Calu3 (cell line): Measurements from ENCODE around the gene INCENP. TPM values are rescaled to one million over a fixed set of nuclear protein-coding genes. Genes with fewer than 3 reads are reported as not detected.
"Not testable (repeated sequence)": the region's sequence is repeated elsewhere in the genome, so short reads cannot be mapped to it uniquely, and the experiment has no call there.

Source experiments
- BruUV-seq: library from RNA; stranded (reverse); fragments of 400-500 nt; replicated peaks from 2 replicates; lab custom pipeline; 2021; lab: Mats Ljungman, UMichigan
- CTCF ChIA-PET: fragments of 300-600 bp; sonication (Branson Sonifier 250); formaldehyde crosslinking; loops from one replicate; lab custom pipeline; 2022; ENCODE audit warnings: antibody characterized with exemption; lab: Charles Lee
- DNase-seq: peaks from one replicate; pipeline ENCODE4 v3.0.0; 2022
- H3K27ac Mint-ChIP-seq: one replicate; pipeline ENCODE4 v1.8.0; 2022; ENCODE audit warnings: mixed read lengths; ENCODE audit not compliant: unreplicated experiment
- H3K27me3 Mint-ChIP-seq: one replicate; pipeline ENCODE4 v1.8.0; 2022; ENCODE audit warnings: mixed read lengths; ENCODE audit not compliant: unreplicated experiment
- H3K36me3 Mint-ChIP-seq: one replicate; pipeline ENCODE4 v1.8.0; 2022; ENCODE audit warnings: mild to moderate bottlenecking, moderate library complexity, mixed read lengths; ENCODE audit not compliant: insufficient read depth, unreplicated experiment
- H3K4me1 Mint-ChIP-seq: one replicate; pipeline ENCODE4 v1.8.0; 2022; ENCODE audit warnings: mild to moderate bottlenecking, low read depth, mixed read lengths; ENCODE audit not compliant: unreplicated experiment
- H3K4me3 Mint-ChIP-seq: one replicate; pipeline ENCODE4 v1.8.0; 2022; ENCODE audit warnings: mild to moderate bottlenecking, low read depth, moderate library complexity, mixed read lengths; ENCODE audit not compliant: unreplicated experiment
- H3K9me3 Mint-ChIP-seq: one replicate; pipeline ENCODE4 v1.8.0; 2022; ENCODE audit warnings: low read depth, mixed read lengths; ENCODE audit not compliant: unreplicated experiment
- CTCF ChIP-seq: fragments of 200-600 bp; IDR thresholded peaks from one replicate; pipeline ENCODE4 v1.8.0; 2022; ENCODE audit warnings: antibody characterized with exemption; ENCODE audit not compliant: unreplicated experiment
- intact Hi-C: fragments of 100-400 bp; cut with micrococcal nuclease; formaldehyde crosslinking; loops from one replicate; pipeline ENCODE4 v1.10.0; 2022; ENCODE audit not compliant: unreplicated experiment
- total RNA-seq: library from RNA; stranded (reverse); gene quantifications from 2 replicates; pipeline ENCODE4 v1.2.3, GENCODE V29; 2022

Gene INCENP
- total RNA-seq, 1 experiment from 2014 or later, result 115 TPM

- no peaks in the 10 kb centered on the region for H3K9me3 Mint-ChIP-seq
- H3K36me3 Mint-ChIP-seq, result no peaks in the 10 kb centered on the region
- no peaks in the 10 kb centered on the region for H3K27me3 Mint-ChIP-seq
- no peak overlapping the region for H3K4me3 Mint-ChIP-seq
- no TSS peak for BruUV-seq
- no peak for DNase-seq
- H3K4me1 Mint-ChIP-seq, result no peaks in the 10 kb centered on the region
- no peak overlapping the region for H3K27ac Mint-ChIP-seq
- TF ChIP-seq CTCF, result no peak
- intact Hi-C loops, result loop anchor here (1.0 kb wide), 2 partner anchors 183 to 211 kb away; no protein-coding TSS in a partner anchor
- CTCF ChIA-PET, result interaction anchor here (0.6 to 2.7 kb wide), 19 partner anchors 8 to 291 kb away, joined by 3 to 72 read pairs (median 4); partner anchors contain the start of gene FADS1
These were observed 41.5 kb upstream of the INCENP start for GRCh38 chr11:62082292-62082657.

- CTCF ChIA-PET, result interaction anchor here (1.8 kb wide), 1 partner anchor 23 kb away, joined by 6 read pairs; no protein-coding TSS in a partner anchor
- H3K4me1 Mint-ChIP-seq, H3K27me3 Mint-ChIP-seq, H3K36me3 Mint-ChIP-seq, BruUV-seq, H3K9me3 Mint-ChIP-seq, intact Hi-C loops, DNase-seq, H3K4me3 Mint-ChIP-seq, H3K27ac Mint-ChIP-seq: not testable (repeated sequence)
These were observed 39.0 kb upstream of the INCENP start for GRCh38 chr11:62084801-62085200.

GRCh38 chr11:62087694-62088093 lies 36.1 kb upstream of the INCENP start:
- H3K36me3 Mint-ChIP-seq, result no peaks in the 10 kb centered on the region
- no TSS peak for BruUV-seq
- H3K4me3 Mint-ChIP-seq, result no peak overlapping the region
- H3K27ac Mint-ChIP-seq, result no peak overlapping the region
- no peak for DNase-seq
- no peaks in the 10 kb centered on the region for H3K27me3 Mint-ChIP-seq
- no peaks in the 10 kb centered on the region for H3K9me3 Mint-ChIP-seq
- TF ChIP-seq CTCF, result no peak
- intact Hi-C loops, result no loop called here
- H3K4me1 Mint-ChIP-seq, result no peaks in the 10 kb centered on the region
- CTCF ChIA-PET, result no interaction called here

- no TSS peak for BruUV-seq
- no peak overlapping the region for H3K27ac Mint-ChIP-seq
- no peaks in the 10 kb centered on the region for H3K27me3 Mint-ChIP-seq
- no peak for TF ChIP-seq CTCF
- H3K4me3 Mint-ChIP-seq, result no peak overlapping the region
- no peaks in the 10 kb centered on the region for H3K36me3 Mint-ChIP-seq
- CTCF ChIA-PET, result no interaction called here
- intact Hi-C loops, result no loop called here
- no peak for DNase-seq
- no peaks in the 10 kb centered on the region for H3K4me1 Mint-ChIP-seq
- no peaks in the 10 kb centered on the region for H3K9me3 Mint-ChIP-seq
These were observed 35.4 kb upstream of the INCENP start for GRCh38 chr11:62088331-62088933.

- intact Hi-C loops, result no loop called here
- BruUV-seq, result no TSS peak
- Mint-ChIP-seq H3K4me3 (no peak overlapping the region), H3K9me3 (peaks cover 2% of the 10 kb centered on the region), H3K4me1 (no peaks in the 10 kb centered on the region), H3K36me3 (no peaks in the 10 kb centered on the region), H3K27me3 (peaks cover 20% of the 10 kb centered on the region), H3K27ac (no peak overlapping the region)
- CTCF ChIA-PET, result interaction anchor here (0.6 kb wide), 2 partner anchors 159 to 237 kb away, joined by 3 to 9 read pairs; no protein-coding TSS in a partner anchor
- no peak for TF ChIP-seq CTCF
- DNase-seq, result no peak
These were observed 20.7 kb upstream of the INCENP start for GRCh38 chr11:62103141-62103540.
